Progenitor cell of endocrine pancreas (in vitro differentiated cells): ENCODE data around the gene CYP26B1. TPM values are rescaled to one million over a fixed set of nuclear protein-coding genes. Genes with fewer than 3 reads are reported as not detected.
A peak's percentile ranks its signal among the peaks of the same experiment; 100 is the strongest.

ENCODE experiments used
- DNase-seq: peaks from one replicate; pipeline ENCODE4 v3.0.0; 2021; ENCODE audit warnings: low spot score; ENCODE audit not compliant: unreplicated experiment
- H3K27ac Mint-ChIP-seq: 2 replicates; pipeline ENCODE4 v1.8.0; 2021; ENCODE audit warnings: mild to moderate bottlenecking, moderate library complexity, mixed read lengths
- H3K27me3 Mint-ChIP-seq: 2 replicates; pipeline ENCODE4 v1.8.0; 2021; ENCODE audit warnings: mixed read lengths
- H3K36me3 Mint-ChIP-seq: 2 replicates; pipeline ENCODE4 v1.8.0; 2022; ENCODE audit warnings: mixed read lengths; ENCODE audit not compliant: insufficient read depth
- H3K4me1 Mint-ChIP-seq: 2 replicates; pipeline ENCODE4 v1.8.0; 2021; ENCODE audit warnings: low read depth, mixed read lengths
- H3K4me3 Mint-ChIP-seq: 2 replicates; pipeline ENCODE4 v1.8.0; 2021; ENCODE audit warnings: low read depth, mild to moderate bottlenecking, moderate library complexity, mixed read lengths
- H3K9me3 Mint-ChIP-seq: 2 replicates; pipeline ENCODE4 v1.8.0; 2021; ENCODE audit warnings: low read depth, mixed read lengths
- total RNA-seq: library from RNA; stranded (reverse); gene quantifications from 2 replicates; pipeline ENCODE4 v1.2.1, GENCODE V29; 2021
- TF ChIP-seq, protein P1 (sequence below): fragments of 200-600 bp; sonication (generic); IDR thresholded peaks from one replicate; pipeline ENCODE4 v1.5.0; 2021; ENCODE audit warnings: antibody characterized with exemption, mild to moderate bottlenecking; ENCODE audit not compliant: unreplicated experiment

Gene CYP26B1
- total RNA-seq, 1 donor from 2014 or later, result 31.5 TPM

DNA sequence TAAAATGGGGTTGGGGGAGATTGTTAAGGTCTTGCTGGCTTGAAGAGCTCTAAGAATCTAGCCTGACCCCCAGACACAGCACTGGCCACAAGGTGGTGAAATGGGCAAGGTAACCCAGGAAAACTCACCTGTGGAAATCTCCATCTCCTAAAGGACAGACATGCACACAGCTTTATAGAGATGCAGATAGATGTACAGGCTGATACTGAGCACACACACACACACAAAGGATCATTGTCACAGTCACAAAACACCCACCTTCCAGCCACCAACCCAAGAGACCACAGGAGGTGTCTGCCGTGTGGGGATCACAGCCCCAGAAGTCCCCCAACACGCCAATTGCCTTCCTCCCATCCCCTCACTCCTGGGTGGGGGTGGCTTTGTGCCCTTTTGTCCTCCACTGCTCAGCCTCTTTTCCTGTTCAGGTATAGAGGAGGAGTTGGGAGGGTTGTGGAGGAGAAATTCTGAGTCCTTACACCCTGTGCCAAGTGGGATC, 3.2 kb upstream of the CYP26B1 start:
- DNase-seq, result no peak
- H3K4me1 Mint-ChIP-seq, result peaks cover 35% of the 10 kb centered on the region
- H3K27me3 Mint-ChIP-seq, result peaks cover 38% of the 10 kb centered on the region
- no peaks in the 10 kb centered on the region for H3K9me3 Mint-ChIP-seq
- TF ChIP-seq, protein P1, sequence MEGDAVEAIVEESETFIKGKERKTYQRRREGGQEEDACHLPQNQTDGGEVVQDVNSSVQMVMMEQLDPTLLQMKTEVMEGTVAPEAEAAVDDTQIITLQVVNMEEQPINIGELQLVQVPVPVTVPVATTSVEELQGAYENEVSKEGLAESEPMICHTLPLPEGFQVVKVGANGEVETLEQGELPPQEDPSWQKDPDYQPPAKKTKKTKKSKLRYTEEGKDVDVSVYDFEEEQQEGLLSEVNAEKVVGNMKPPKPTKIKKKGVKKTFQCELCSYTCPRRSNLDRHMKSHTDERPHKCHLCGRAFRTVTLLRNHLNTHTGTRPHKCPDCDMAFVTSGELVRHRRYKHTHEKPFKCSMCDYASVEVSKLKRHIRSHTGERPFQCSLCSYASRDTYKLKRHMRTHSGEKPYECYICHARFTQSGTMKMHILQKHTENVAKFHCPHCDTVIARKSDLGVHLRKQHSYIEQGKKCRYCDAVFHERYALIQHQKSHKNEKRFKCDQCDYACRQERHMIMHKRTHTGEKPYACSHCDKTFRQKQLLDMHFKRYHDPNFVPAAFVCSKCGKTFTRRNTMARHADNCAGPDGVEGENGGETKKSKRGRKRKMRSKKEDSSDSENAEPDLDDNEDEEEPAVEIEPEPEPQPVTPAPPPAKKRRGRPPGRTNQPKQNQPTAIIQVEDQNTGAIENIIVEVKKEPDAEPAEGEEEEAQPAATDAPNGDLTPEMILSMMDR, result no peak
- H3K4me3 Mint-ChIP-seq, result no peak overlapping the region
- H3K36me3 Mint-ChIP-seq, result no peaks in the 10 kb centered on the region
- no peak overlapping the region for H3K27ac Mint-ChIP-seq

DNA sequence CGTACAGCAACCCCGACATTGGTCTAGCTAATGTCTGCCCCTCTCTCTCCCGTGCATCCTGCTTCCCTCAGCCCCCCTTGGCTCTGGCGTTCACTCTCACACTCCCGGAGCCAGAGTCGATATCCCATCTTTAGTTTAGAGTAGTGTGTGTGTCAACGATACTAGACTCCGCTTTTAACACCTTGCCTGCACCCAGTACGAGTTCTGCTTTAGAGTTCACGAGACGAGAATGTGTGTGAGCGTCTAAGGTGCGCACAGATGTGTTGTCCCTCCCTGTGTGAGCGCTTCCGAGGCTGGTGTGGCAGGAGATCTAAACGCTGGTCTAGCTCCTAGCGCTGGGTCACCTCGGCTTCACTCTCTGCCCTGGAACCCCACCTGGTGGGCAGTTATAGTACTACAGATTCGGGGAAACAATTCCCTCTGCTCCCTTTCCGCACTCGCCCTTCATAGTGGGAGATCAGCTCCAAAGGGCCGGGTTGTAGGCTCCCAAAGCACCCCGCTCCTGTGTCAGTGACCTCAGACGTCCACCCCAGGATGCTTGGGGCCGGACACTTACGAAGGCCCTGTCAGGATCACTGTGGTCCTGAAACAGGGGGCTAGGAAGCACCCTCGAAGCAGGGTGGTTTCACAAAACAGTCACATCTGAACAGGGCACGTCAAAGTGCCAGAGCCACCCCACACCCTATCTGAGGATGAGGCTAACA, 2.6 kb upstream of the CYP26B1 start:
- H3K4me3 Mint-ChIP-seq, result peak overlapping the region; percentile 78
- peak; percentile 85 for DNase-seq
- H3K4me1 Mint-ChIP-seq, result peaks cover 34% of the 10 kb centered on the region
- TF ChIP-seq, protein P1, result peak; percentile 77
- H3K36me3 Mint-ChIP-seq, result no peaks in the 10 kb centered on the region
- peaks cover 43% of the 10 kb centered on the region for H3K27me3 Mint-ChIP-seq
- no peaks in the 10 kb centered on the region for H3K9me3 Mint-ChIP-seq
- H3K27ac Mint-ChIP-seq, result peak overlapping the region; percentile 34

DNA sequence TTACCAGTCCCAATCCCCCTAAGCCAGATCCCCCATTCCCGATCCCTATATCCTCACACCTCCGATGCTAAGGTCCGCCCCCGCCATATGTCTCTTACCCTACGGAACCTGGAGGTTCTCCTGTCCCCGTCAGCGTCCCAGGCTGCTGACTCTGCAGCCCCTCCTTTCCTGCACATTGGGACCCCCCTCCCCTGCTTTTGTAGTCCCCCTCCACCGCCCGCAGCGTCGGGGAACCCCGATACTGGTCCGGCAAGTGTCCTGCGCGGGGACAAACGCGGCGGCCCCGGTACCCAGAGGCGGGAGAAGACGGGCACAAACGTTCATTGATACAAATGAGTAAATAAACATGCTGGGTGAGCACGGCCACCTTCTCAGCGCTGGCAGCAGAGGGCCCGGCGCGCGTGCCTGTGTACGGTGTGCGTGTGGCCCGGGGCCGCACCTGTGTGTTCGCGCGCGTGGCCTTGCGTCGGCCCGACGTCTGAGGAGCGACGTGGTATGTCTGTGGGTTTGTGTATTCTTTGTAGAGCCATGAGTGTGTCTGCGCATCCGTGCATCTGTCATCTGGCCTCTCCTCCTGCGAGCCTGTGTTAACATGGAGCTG, 2.0 kb upstream of the CYP26B1 start:
- TF ChIP-seq, protein P1, result no peak
- no peaks in the 10 kb centered on the region for H3K36me3 Mint-ChIP-seq
- peak overlapping the region; percentile 78 for H3K4me3 Mint-ChIP-seq
- no peak for DNase-seq
- H3K27ac Mint-ChIP-seq, result peak overlapping the region; percentile 34
- peaks cover 29% of the 10 kb centered on the region for H3K4me1 Mint-ChIP-seq
- H3K9me3 Mint-ChIP-seq, result no peaks in the 10 kb centered on the region
- peaks cover 41% of the 10 kb centered on the region for H3K27me3 Mint-ChIP-seq

DNA sequence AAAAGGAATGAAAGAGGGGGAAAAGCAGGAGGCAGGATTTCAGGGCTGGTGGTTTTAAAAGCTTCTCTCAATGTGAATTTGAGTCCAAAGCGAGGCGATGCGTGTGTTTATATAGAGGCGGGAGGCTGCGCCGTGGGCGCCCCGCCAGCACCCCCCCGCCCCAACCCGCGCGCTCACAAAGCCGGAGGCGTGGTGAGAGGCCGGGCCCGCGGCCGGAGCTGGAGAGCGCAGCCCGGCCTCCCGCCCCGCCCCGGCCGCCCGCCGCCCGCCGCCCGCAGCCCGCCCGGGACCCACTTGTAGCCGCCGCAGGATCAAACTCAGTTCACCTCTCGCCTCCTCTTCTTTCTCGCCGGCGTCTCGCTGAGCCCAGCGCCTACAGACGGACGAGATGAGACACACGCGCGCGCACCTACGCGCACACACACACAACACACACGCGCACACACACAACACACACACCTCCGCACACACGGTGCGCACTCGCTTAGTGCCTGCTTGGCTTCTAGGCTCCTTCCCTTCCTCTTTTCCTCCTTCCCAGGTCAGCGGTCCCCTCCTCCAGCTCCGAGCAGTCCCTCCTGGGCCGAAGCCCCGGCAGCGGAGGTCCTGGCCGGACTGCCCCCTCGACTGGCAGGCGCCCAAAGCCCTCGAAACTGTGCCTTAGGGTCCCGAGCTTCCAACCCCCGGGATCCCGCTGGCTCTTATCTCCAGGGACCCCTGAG, 1.3 kb upstream of the CYP26B1 start:
- TF ChIP-seq, protein P1, result no peak
- Mint-ChIP-seq H3K4me1 (peaks cover 29% of the 10 kb centered on the region), H3K36me3 (no peaks in the 10 kb centered on the region), H3K9me3 (no peaks in the 10 kb centered on the region), H3K4me3 (peak overlapping the region; percentile 96), H3K27ac (peak overlapping the region; percentile 85), H3K27me3 (peaks cover 42% of the 10 kb centered on the region)
- DNase-seq, result no peak
